CD14-positive monocyte (primary cell): ENCODE data around the gene ARHGAP21. TPM values are rescaled to one million over a fixed set of nuclear protein-coding genes. Genes with fewer than 3 reads are reported as not detected.

Experiments
- DNase-seq, 3 donors: peaks; one replicate each; pipeline ENCODE4 v3.0.0-alpha.2; 2011 to 2022
- H2AFZ ChIP-seq: 2 replicates; pipeline ENCODE4 v1.6.0; 2012; ENCODE audit warnings: mild to moderate bottlenecking, low read depth, low read length, inconsistent platforms; ENCODE audit not compliant: insufficient read depth, poor library complexity, severe bottlenecking
- H3K27ac ChIP-seq, 2 donors: 1 replicate in 1 of 2; 2 replicates in 1 of 2; pipeline ENCODE4 v1.5.1; 2012 to 2013; ENCODE audit warnings: low read length in 2 of 2, control low read depth in 1 of 2, inconsistent platforms in 1 of 2, low read depth in 1 of 2, mild to moderate bottlenecking in 1 of 2
- H3K27me3 ChIP-seq, 2 donors: one replicate each; pipeline versions ENCODE4 v1.6.0 to v1.6.1; 2011 to 2013; ENCODE audit warnings: low read length in 2 of 2; ENCODE audit not compliant: control insufficient read depth in 2 of 2, insufficient read depth in 2 of 2
- H3K36me3 ChIP-seq, 2 donors: replicated peaks in 1 of 2; 1 replicate in 1 of 2; 2 replicates in 1 of 2; pipeline versions ENCODE4 v1.5.1 to v1.6.1; 2012 to 2013; ENCODE audit warnings: low read length in 2 of 2, control low read depth in 1 of 2, inconsistent platforms in 1 of 2, mild to moderate bottlenecking in 1 of 2; ENCODE audit not compliant: insufficient read depth in 2 of 2, control insufficient read depth in 1 of 2
- H3K4me1 ChIP-seq, 2 donors: 1 replicate in 1 of 2; 2 replicates in 1 of 2; pipeline versions ENCODE4 v1.5.1 to v1.6.1; 2012 to 2013; ENCODE audit warnings: low read length in 2 of 2, control low read depth in 1 of 2, inconsistent platforms in 1 of 2, mild to moderate bottlenecking in 1 of 2, moderate library complexity in 1 of 2; ENCODE audit not compliant: insufficient read depth in 2 of 2, control insufficient read depth in 1 of 2
- H3K4me2 ChIP-seq: replicated peaks from 2 replicates; pipeline ENCODE3; 2012; ENCODE audit warnings: low read length, moderate library complexity, mild to moderate bottlenecking; ENCODE audit not compliant: poor library complexity, severe bottlenecking; ENCODE audit errors: extremely low read depth
- H3K4me3 ChIP-seq, 3 experiments: fragments of 200-600 bp in 1 of 3; sonication (generic) in 1 of 3; replicated peaks in 1 of 3; 1 replicate in 2 of 3; 2 replicates in 1 of 3; pipeline ENCODE4 v1.5.1; 2011 to 2013; ENCODE audit warnings: low read length in 3 of 3, mild to moderate bottlenecking in 3 of 3, control low read depth in 2 of 3, low read depth in 2 of 3, inconsistent platforms in 1 of 3, moderate library complexity in 1 of 3
- H3K79me2 ChIP-seq: 2 replicates; pipeline ENCODE4 v1.6.0; 2012; ENCODE audit warnings: mild to moderate bottlenecking, control low read depth, inconsistent platforms, low read length, moderate library complexity; ENCODE audit not compliant: insufficient read depth
- H3K9ac ChIP-seq: 2 replicates; pipeline ENCODE4 v1.6.0; 2017; ENCODE audit warnings: low read length, mild to moderate bottlenecking; ENCODE audit not compliant: insufficient read depth, poor library complexity, severe bottlenecking
- H3K9me3 ChIP-seq, 2 donors: replicated peaks in 1 of 2; 1 replicate in 1 of 2; 2 replicates in 1 of 2; pipeline versions ENCODE4 v1.5.1 to v1.6.1; 2012 to 2013; ENCODE audit warnings: low read length in 2 of 2, control low read depth in 1 of 2; ENCODE audit not compliant: control insufficient read depth in 1 of 2, insufficient read depth in 1 of 2
- H4K20me1 ChIP-seq: 2 replicates; pipeline ENCODE4 v1.6.0; 2012; ENCODE audit warnings: mild to moderate bottlenecking, low read length, control low read depth, moderate library complexity; ENCODE audit not compliant: insufficient read depth
- H3K27ac Mint-ChIP-seq, 7 donors: one replicate each; pipeline ENCODE4 v1.8.0; 2020; ENCODE audit warnings: mild to moderate bottlenecking in 7 of 7, mixed read lengths in 7 of 7, moderate library complexity in 6 of 7, inconsistent platforms in 2 of 7
- H3K27me3 Mint-ChIP-seq, 3 donors: one replicate each; pipeline ENCODE4 v1.8.0; 2021 to 2022; ENCODE audit warnings: low read depth in 3 of 3, mild to moderate bottlenecking in 3 of 3, mixed read lengths in 3 of 3, moderate library complexity in 3 of 3, inconsistent platforms in 1 of 3
- H3K36me3 Mint-ChIP-seq, 2 donors: one replicate each; pipeline ENCODE4 v1.8.0; 2020; ENCODE audit warnings: mixed read lengths in 2 of 2, inconsistent platforms in 1 of 2, mild to moderate bottlenecking in 1 of 2
- H3K4me1 Mint-ChIP-seq: one replicate; pipeline ENCODE4 v1.8.0; 2020; ENCODE audit warnings: mild to moderate bottlenecking, mixed read lengths
- H3K4me3 Mint-ChIP-seq, 2 donors: one replicate each; pipeline ENCODE4 v1.8.0; 2020; ENCODE audit warnings: mild to moderate bottlenecking in 2 of 2, mixed read lengths in 2 of 2, moderate library complexity in 1 of 2
- H3K9me3 Mint-ChIP-seq, 7 donors: one replicate each; pipeline ENCODE4 v1.8.0; 2020 to 2022; ENCODE audit warnings: mixed read lengths in 7 of 7, mild to moderate bottlenecking in 6 of 7, moderate library complexity in 6 of 7, inconsistent platforms in 2 of 7
- CTCF ChIP-seq: fragments of 200-600 bp; IDR thresholded peaks from one replicate; pipeline ENCODE4 v1.8.0; 2022; ENCODE audit warnings: antibody characterized with exemption, mild to moderate bottlenecking
- WGBS: methylation state at CpG from one replicate; pipeline ENCODE4 v1.1.5; 2013; ENCODE audit warnings: missing lambda C conversion rate; ENCODE audit not compliant: insufficient coverage; 5-methylcytosine and 5-hydroxymethylcytosine counted together
- intact Hi-C, 2 donors: fragments of 100-400 bp; cut with micrococcal nuclease; formaldehyde crosslinking; loops; one replicate each; pipeline versions ENCODE4 v1.15.0 to v1.15.1; 2023
- polyA plus RNA-seq, 3 donors: library from polyadenylated mRNA; depleted of rRNA in 1 of 3; unstranded in 2 of 3; stranded (reverse) in 1 of 3; fragments of 300-500 nt in 2 of 3; fragments of >200 nt in 1 of 3; fragmentation: Illumina TruSeq in 2 of 3; gene quantifications; 1 replicate in 2 of 3; 2 replicates in 1 of 3; pipeline ENCODE4 v1.2.3, GENCODE V29; 2012 to 2021

ARHGAP21 gene
- polyA plus RNA-seq, 3 donors = 2.1 to 20.0 (median 3.4) TPM

GRCh38 chr10:24596217-24596930 is 127.3 kb downstream of the ARHGAP21 start:
- no peak for TF ChIP-seq CTCF
- H3K4me1 ChIP-seq = no peaks in the 10 kb centered on the region
- no peak overlapping the region for H2AFZ ChIP-seq
- H3K27ac ChIP-seq = no peak overlapping the region
- no peaks in the 10 kb centered on the region for H3K4me1 Mint-ChIP-seq
- H3K4me3 Mint-ChIP-seq = no peak overlapping the region
- 100% methylated on average over 3 of the region's 11 CpGs for WGBS
- intact Hi-C loops = no loop called here
- no peak overlapping the region for H3K9ac ChIP-seq
- H3K79me2 ChIP-seq = no peaks in the 10 kb centered on the region
- H3K27me3 Mint-ChIP-seq = no peaks in the 10 kb centered on the region
- no peak overlapping the region for H3K4me2 ChIP-seq
- no peak overlapping the region for H3K27ac Mint-ChIP-seq
- DNase-seq = no peak
- no peaks in the 10 kb centered on the region for H3K27me3 ChIP-seq
- H3K36me3 ChIP-seq = peaks cover 66 to 97% of the 10 kb centered on the region in 2 donors
- no peaks in the 10 kb centered on the region for H3K9me3 Mint-ChIP-seq
- H3K36me3 Mint-ChIP-seq = peaks cover 72 to 76% of the 10 kb centered on the region in 2 donors
- no peaks in the 10 kb centered on the region for H3K9me3 ChIP-seq
- H3K4me3 ChIP-seq = no peak overlapping the region
- no peaks in the 10 kb centered on the region for H4K20me1 ChIP-seq

GRCh38 chr10:24590697-24591457 is 132.8 kb downstream of the ARHGAP21 start:
- Histone ChIP-seq H3K27ac (no peak overlapping the region), H3K79me2 (no peaks in the 10 kb centered on the region), H2AFZ (no peak overlapping the region), H3K4me1 (no peaks in the 10 kb centered on the region), H3K4me3 (no peak overlapping the region), H3K4me2 (no peak overlapping the region), H3K27me3 (no peaks in the 10 kb centered on the region), H4K20me1 (no peaks in the 10 kb centered on the region), H3K9ac (no peak overlapping the region), H3K36me3 (peaks cover 45 to 93% of the 10 kb centered on the region in 2 donors), H3K9me3 (no peaks in the 10 kb centered on the region)
- Mint-ChIP-seq H3K4me3 (no peak overlapping the region), H3K27ac (peak overlapping the region in 1 of 7 donors; percentile 21), H3K36me3 (peaks cover 80% of the 10 kb centered on the region in 2 donors), H3K4me1 (no peaks in the 10 kb centered on the region), H3K27me3 (no peaks in the 10 kb centered on the region), H3K9me3 (no peaks in the 10 kb centered on the region)
- no peak for TF ChIP-seq CTCF
- DNase-seq = no peak
- intact Hi-C loops = no loop called here
